HepG2 (cell line): ENCODE results near the gene COQ5.

Source experiments
- GMEB1 ChIP-seq: sonication (generic); formaldehyde crosslinking; IDR thresholded peaks from 2 replicates; pipeline ENCODE4 v1.5.1; 2020; ENCODE audit warnings: missing genetic modification reagents, mild to moderate bottlenecking, borderline replicate concordance
- ZNF878 ChIP-seq: sonication (generic); formaldehyde crosslinking; IDR thresholded peaks from 2 replicates; pipeline ENCODE4 v1.8.1; 2023; ENCODE audit warnings: mild to moderate bottlenecking, missing genetic modification reagents, moderate library complexity

GRCh38 chr12:120554678-120555077 is 25.7 kb upstream of the COQ5 start:
- TF ChIP-seq GMEB1 (CRISPR knock-in tag) = no peak
- no peak for TF ChIP-seq ZNF878
